Panc1 (cell line): Measurements from ENCODE around the gene SLC26A4. TPM values are rescaled to one million over a fixed set of nuclear protein-coding genes. Genes with fewer than 3 reads are reported as not detected.
A peak's percentile ranks its signal among the peaks of the same experiment; 100 is the strongest.

Experiments used
- ATAC-seq: fragments of 200-7000 bp; cut with Tn5 transposase; 2 replicates; pipeline ENCODE4 v1.9.1; 2020; ENCODE audit warnings: mild to moderate bottlenecking, moderate library complexity
- BruUV-seq: library from RNA; stranded (reverse); fragments of 400-500 nt; replicated peaks from 2 replicates; lab custom pipeline; 2021; lab: Mats Ljungman, UMichigan
- CTCF ChIA-PET: fragments of 300-600 bp; sonication (Branson Sonifier 250); formaldehyde crosslinking; loops from one replicate; lab custom pipeline; 2022; ENCODE audit warnings: antibody characterized with exemption; lab: Charles Lee
- POLR2A ChIA-PET: fragments of 300-600 bp; sonication (Branson Sonifier 250); formaldehyde crosslinking; loops from one replicate; lab custom pipeline; 2022; ENCODE audit warnings: antibody characterized with exemption; lab: Charles Lee
- DNase-seq: peaks from one replicate; pipeline ENCODE4 v3.0.0-alpha.2; 2010; ENCODE audit warnings: low read depth, low spot score
- H3K27ac ChIP-seq: 2 replicates; pipeline ENCODE4 v1.5.1; 2011; ENCODE audit warnings: mild to moderate bottlenecking, low read length, inconsistent platforms
- H3K27me3 ChIP-seq: fragments of 200-500 bp; sonication (Bioruptor generic); 2 replicates; pipeline ENCODE4 v1.6.0; 2014; ENCODE audit warnings: low read length, inconsistent platforms; ENCODE audit not compliant: control insufficient read depth, insufficient read depth
- H3K36me3 ChIP-seq: fragments of 200-500 bp; sonication (Bioruptor generic); 2 replicates; pipeline ENCODE4 v1.5.1; 2014; ENCODE audit warnings: inconsistent platforms, mild to moderate bottlenecking, low read length, moderate library complexity; ENCODE audit not compliant: control insufficient read depth, insufficient read depth
- H3K4me1 ChIP-seq: 2 replicates; pipeline ENCODE4 v1.5.1; 2011; ENCODE audit warnings: inconsistent platforms, mild to moderate bottlenecking, low read length, moderate library complexity; ENCODE audit not compliant: control insufficient read depth, insufficient read depth
- H3K4me3 ChIP-seq, 2 experiments: 2 replicates each; pipeline ENCODE4 v1.5.1; 2011 to 2012; ENCODE audit warnings: low read depth in 2 of 2, low read length in 2 of 2, mild to moderate bottlenecking in 2 of 2, inconsistent platforms in 1 of 2, moderate library complexity in 1 of 2
- H3K9me3 ChIP-seq: fragments of 200-500 bp; sonication (Bioruptor generic); 2 replicates; pipeline ENCODE4 v1.5.1; 2014; ENCODE audit warnings: low read depth, mild to moderate bottlenecking, inconsistent platforms, low read length, moderate library complexity; ENCODE audit not compliant: control insufficient read depth, insufficient read depth
- POLR2AphosphoS5 ChIP-seq: IDR thresholded peaks from 2 replicates; pipeline ENCODE4 v1.6.1; 2012; ENCODE audit warnings: mild to moderate bottlenecking, low read depth, low read length, moderate library complexity
- REST ChIP-seq, 2 experiments: IDR thresholded peaks; 2 replicates each; pipeline ENCODE4 v1.6.1; 2011 to 2012; ENCODE audit warnings: low read depth in 2 of 2, control low read depth in 1 of 2, low read length in 1 of 2, mild to moderate bottlenecking in 1 of 2, moderate library complexity in 1 of 2; ENCODE audit not compliant: insufficient read depth in 1 of 2
- SIN3A ChIP-seq: IDR thresholded peaks from 2 replicates; pipeline ENCODE4 v1.6.1; 2012; ENCODE audit warnings: low read depth, mild to moderate bottlenecking, low read length, moderate library complexity, borderline replicate concordance; ENCODE audit not compliant: insufficient read depth
- TCF7L2 ChIP-seq: IDR thresholded peaks from 2 replicates; pipeline ENCODE4 v1.6.1; 2011; ENCODE audit warnings: mild to moderate bottlenecking, low read depth, low read length, inconsistent platforms
- in situ Hi-C: cut with HindIII; loops from 2 replicates; pipeline ENCODE4 v1.10.0; 2016; ENCODE audit warnings: low sequenced_read_pairs, low pct_unique_long_range_greater_than_20kb
- intact Hi-C: fragments of 100-400 bp; cut with micrococcal nuclease; formaldehyde crosslinking; loops from one replicate; pipeline ENCODE4 v1.10.0; 2022; ENCODE audit not compliant: unreplicated experiment
- total RNA-seq: library from RNA; stranded (reverse); gene quantifications from one replicate; pipeline ENCODE4 v1.2.1, GENCODE V29; 2021; ENCODE audit not compliant: unreplicated experiment
- TF ChIP-seq, protein P1 (sequence below): fragments of 450-650 bp; IDR thresholded peaks from 2 replicates; pipeline ENCODE4 v1.5.1; 2017; ENCODE audit warnings: mild to moderate bottlenecking

Gene SLC26A4
- total RNA-seq, 1 experiment from 2014 or later: 0.05 TPM

DNA sequence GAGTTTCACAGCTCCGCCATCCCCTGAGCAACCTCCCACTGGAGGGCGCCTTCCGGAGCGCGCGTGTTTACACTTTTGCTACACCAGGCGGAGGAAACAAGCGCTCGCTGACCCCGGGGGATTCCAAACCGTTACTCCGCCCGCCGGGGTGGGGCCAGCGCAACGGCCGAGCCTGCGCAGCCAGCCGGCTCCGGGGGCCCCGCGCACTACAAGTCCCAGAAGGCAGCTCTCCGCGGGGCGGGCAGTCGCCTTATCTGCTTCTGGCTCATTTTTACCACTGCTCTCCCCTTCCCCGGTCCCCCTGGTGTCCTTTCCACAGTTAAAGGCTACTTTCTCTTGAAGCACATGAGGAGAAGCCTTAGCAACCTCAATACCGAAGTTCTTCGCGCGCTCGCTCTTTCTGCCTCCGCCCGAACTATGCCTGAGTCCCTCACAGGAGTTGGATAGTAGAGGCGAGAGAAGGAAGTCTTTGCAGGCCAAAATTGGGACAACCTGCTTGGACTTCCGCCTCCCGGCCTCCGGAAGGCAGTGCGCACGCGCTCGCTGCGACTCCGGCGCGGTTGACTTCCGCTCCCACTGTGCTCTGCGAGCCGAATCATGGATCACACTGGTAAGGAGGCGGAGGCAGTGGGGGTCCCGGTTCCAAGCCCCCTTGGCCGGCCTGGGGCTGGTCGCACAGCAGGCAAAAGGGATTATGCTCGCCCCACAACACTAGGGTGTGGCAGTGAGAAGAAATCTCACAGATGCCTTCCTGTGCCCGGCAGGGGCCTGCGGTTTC, 83.1 kb downstream of the SLC26A4 start, which contains the start of gene CBLL1:
TSS of gene CBLL1 (plus strand) at position 576 of the 778 bp plus-strand sequence. CDS start at position 598, 22 bp downstream.
- Histone ChIP-seq H3K36me3 (peaks cover 7% of the 10 kb centered on the region), H3K27ac (peak within 1 kb of the TSS; percentile 96), H3K9me3 (no peaks in the 10 kb centered on the region), H3K4me1 (peaks cover 19% of the 10 kb centered on the region), H3K27me3 (no peaks in the 10 kb centered on the region), H3K4me3 (peak within 1 kb of the TSS; percentile 96 to 97)
- ChIA-PET CTCF (interaction anchor here (0.5 to 1.9 kb wide), 8 partner anchors 12 to 774 kb away, joined by 3 to 26 read pairs (median 5); no protein-coding TSS in a partner anchor), POLR2A (interaction anchor here (0.5 to 0.8 kb wide), 3 partner anchors 46 to 148 kb away, joined by 3 to 4 read pairs (median 4); no protein-coding TSS in a partner anchor)
- in situ Hi-C loops: no loop called here
- no TSS peak for BruUV-seq
- TF ChIP-seq, protein P1, sequence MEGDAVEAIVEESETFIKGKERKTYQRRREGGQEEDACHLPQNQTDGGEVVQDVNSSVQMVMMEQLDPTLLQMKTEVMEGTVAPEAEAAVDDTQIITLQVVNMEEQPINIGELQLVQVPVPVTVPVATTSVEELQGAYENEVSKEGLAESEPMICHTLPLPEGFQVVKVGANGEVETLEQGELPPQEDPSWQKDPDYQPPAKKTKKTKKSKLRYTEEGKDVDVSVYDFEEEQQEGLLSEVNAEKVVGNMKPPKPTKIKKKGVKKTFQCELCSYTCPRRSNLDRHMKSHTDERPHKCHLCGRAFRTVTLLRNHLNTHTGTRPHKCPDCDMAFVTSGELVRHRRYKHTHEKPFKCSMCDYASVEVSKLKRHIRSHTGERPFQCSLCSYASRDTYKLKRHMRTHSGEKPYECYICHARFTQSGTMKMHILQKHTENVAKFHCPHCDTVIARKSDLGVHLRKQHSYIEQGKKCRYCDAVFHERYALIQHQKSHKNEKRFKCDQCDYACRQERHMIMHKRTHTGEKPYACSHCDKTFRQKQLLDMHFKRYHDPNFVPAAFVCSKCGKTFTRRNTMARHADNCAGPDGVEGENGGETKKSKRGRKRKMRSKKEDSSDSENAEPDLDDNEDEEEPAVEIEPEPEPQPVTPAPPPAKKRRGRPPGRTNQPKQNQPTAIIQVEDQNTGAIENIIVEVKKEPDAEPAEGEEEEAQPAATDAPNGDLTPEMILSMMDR: peak; percentile 85
- TF ChIP-seq POLR2AphosphoS5 (peak; percentile 86), REST (IDR thresholded peaks at IDR 0.05; ENCODE audit: insufficient read depth in 1 of 2, low read depth in 2 of 2, low read length in 1 of 2) (peak in 1 of 2 experiments; percentile 65; a peak in 1 of 4 replicates), SIN3A (peak; percentile 87; the same call in 1 of the 2 replicates), TCF7L2 (peak; percentile 26; the same call in 1 of the 2 replicates)
- intact Hi-C loops: loop anchor here (2.0 kb wide), 1 partner anchor 131 kb away; no protein-coding TSS in a partner anchor
- DNase-seq (peak; percentile 93), ATAC-seq (peak; percentile 98)

- H3K27ac ChIP-seq: peak overlapping the region; percentile 96
- ChIA-PET POLR2A (interaction anchor here (0.7 kb wide), 1 partner anchor 80 kb away, joined by 3 read pairs; no protein-coding TSS in a partner anchor), CTCF (interaction anchor here (0.8 to 1.8 kb wide), 2 partner anchors 130 to 135 kb away, joined by 6 to 15 read pairs; no protein-coding TSS in a partner anchor)
- DNase-seq (no peak), ATAC-seq (peak; percentile 62)
- H3K4me1 ChIP-seq: peaks cover 19% of the 10 kb centered on the region
- no peaks in the 10 kb centered on the region for H3K9me3 ChIP-seq
- H3K27me3 ChIP-seq: no peaks in the 10 kb centered on the region
- H3K4me3 ChIP-seq: peak overlapping the region; percentile 96 to 97
- peaks cover 13% of the 10 kb centered on the region for H3K36me3 ChIP-seq
- no TSS peak for BruUV-seq
- intact Hi-C loops (no loop called here), in situ Hi-C loops (no loop called here)
- TF ChIP-seq POLR2AphosphoS5 (no peak), SIN3A (no peak), TCF7L2 (no peak), REST (IDR thresholded peaks at IDR 0.05; ENCODE audit: insufficient read depth in 1 of 2, low read depth in 2 of 2, low read length in 1 of 2) (no peak)
- TF ChIP-seq, protein P1: no peak
These were observed 83.7 kb downstream of the SLC26A4 start for GRCh38 chr7:107744345-107744750.
